Measurements from ENCODE around the gene NCS1.
"Not testable (repeated sequence)": the region's sequence is repeated elsewhere in the genome, so short reads cannot be mapped to it uniquely, and the experiment has no call there.

Gene NCS1

DNA sequence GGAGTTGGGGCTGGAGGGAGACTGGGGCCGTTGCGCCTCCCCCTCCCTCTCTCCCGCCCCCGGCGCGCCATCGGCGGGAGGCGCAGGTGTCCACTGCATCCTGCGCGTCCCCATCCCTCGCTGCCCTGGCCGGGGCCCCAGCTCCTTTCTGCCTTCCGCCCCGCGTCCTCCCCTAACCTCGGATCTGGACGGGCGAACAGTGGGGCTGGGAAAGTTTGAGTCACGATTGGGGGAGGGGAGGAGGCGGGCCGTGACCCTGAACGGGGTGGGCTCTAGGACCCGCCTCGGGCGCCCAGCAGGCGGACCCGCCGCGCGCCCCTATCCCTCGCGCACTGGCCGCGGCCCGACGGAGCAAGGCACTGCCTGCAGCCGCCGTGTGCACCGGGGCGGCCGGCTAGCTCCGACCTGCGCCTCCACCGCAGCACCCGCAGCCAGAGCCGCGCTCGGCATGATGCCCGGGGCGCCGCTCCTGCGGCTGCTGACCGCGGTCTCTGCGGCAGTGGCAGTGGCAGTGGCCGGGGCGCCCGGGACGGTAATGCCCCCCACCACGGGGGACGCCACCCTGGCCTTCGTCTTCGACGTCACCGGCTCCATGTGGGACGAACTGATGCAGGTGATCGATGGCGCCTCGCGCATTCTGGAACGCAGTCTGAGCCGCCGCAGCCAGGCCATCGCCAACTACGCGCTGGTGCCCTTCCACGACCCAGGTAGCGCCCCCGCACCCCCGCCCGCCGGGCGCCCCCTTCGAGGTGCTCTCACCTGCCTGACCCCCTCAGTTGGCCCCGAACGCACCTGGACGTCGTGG, 93.4 kb downstream of the NCS1 start, which contains the start of gene HMCN2:
Gene HMCN2, plus strand, starts transcription at position 330 of the 805 bp plus-strand sequence. Its CDS starts 119 bp downstream, at position 449.
- DNase-seq: no peak

DNA sequence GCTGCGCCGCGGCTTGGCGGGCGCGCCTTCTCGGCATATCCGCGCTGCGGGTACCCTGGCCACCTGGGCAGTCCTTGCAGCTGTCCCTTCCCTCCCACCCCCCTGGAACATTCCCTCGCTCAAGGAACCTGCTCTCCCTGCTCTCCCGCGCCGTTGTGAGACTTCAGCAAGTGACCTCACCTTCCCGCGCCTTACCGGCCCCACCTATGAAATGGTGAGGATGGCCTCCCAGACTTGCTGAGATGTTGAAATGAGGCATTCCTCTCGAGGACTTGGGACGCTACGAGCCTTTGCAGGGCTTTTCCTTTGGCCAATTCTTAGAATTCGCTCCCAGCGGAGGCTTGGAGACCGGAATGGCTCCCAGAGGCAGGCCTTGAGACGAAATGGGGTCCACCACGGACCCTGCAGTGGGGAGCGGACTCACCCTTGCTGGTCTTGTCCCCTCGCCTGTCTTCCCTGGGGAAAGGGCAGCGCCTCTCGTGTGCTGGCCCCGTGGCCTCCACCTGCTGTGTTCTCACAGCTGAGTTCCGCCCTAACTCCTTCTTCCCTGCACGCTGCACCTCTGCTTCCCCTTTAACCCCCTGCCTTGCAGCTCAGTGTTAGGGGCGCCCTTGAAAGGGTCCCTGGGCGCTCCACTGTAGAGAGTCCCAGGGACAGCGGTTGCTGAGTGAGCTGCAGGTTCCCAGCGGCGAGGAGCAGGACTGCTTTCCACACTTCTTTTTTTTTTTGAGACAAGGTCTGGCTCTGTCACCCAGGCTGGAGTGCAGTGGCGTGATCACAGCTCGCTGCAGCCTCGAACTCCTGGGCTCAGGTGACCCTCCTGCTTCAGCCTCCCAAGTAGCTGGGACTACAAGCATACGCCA, 94.3 kb downstream of the NCS1 start:
- DNase-seq: no peak

GRCh38 chr9:130267930-130268329, 95.7 kb downstream of the NCS1 start:
- DNase-seq: no peak

GRCh38 chr9:130268521-130269211, 96.5 kb downstream of the NCS1 start:
- no peak for DNase-seq

DNA sequence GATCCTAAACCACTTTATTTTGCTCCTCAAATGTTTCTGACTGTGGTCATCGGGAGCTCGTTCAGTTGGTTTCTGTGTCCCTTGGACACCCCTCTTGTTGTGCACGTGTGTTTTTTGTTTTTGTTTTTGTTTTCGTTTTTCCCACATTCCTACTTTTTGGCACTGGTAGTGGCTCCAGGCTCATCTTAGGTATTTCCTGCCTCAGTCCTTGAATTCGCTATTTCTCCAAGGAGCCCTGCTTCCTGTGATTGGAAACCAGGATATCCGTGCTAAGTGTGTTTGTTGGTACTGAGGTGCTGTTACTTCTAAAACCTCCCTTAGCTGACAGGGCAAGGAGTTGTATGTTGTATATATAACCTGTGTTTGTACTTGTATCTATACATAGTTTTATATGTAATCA, 99.3 kb downstream of the NCS1 start:
- DNase-seq: no peak

- DNase-seq: no peak
Observed at GRCh38 chr9:130275156-130275555, 103.0 kb downstream of the NCS1 start.

DNA sequence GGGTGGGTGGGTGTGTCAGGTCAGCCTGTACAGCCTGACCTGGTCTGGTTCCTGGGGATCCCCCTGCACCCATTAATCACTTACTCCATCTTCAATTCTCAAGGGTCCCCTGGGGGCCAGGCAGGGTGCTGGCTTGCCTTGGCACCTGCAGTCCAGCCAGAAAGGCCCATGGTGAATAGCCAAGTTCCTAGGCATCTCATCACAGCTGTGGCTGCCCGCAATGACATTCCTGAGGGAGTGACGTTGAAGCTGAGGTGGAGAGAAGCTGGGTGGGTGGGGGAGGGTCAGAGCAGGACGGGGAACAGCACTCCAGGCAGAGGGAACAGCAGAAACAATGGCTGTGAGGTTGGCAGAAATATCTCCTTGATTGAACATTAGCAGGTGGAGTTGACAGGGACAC, 103.9 kb downstream of the NCS1 start:
- peak; percentile 68 for DNase-seq

DNA sequence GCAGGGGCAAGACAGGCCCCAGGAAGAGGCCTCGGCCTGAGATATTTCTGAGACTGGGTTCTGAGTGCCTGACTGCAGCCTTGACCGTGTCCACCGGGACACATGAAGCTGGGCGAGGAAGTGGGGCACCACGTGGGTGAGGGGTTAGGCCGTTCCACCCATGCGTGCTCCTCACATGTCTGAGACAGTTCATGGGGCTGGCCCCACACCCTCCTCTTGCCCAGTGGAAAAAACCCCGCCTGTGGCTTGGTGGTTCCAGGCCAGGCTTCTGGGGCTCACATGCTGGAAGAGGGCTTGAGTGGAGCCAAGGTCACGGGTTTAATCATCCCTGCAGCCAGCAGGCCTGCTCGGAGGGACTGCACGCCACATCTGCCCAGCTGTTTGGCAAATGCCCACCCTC, 104.8 kb downstream of the NCS1 start:
- no peak for DNase-seq

GRCh38 chr9:130277525-130277924, 105.3 kb downstream of the NCS1 start:
- DNase-seq: not testable (repeated sequence)

GRCh38 chr9:130283539-130284248, 111.5 kb downstream of the NCS1 start:
- no peak for DNase-seq

GRCh38 chr9:130284249-130284625, 112.0 kb downstream of the NCS1 start:
- no peak for DNase-seq

DNA sequence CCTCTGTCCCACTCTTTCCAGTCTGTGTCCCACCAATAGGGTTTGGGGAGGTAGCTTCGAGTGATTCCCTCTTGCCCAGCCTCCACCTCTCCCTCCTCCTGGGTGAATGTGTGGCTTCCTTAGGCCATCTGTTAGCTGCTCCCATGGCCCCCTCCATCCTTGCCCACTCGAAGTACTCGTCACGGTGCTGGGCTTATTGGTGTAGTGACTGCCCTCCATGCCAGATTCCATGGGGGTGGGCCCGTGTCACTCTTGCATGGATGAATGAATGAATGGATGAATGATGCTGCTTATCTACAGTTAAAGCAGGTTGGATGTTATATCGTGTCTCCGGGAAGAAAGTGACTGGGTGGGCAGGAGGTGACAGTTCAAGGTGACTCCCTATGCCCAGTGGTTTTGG, 112.5 kb downstream of the NCS1 start:
- no peak for DNase-seq

DNA sequence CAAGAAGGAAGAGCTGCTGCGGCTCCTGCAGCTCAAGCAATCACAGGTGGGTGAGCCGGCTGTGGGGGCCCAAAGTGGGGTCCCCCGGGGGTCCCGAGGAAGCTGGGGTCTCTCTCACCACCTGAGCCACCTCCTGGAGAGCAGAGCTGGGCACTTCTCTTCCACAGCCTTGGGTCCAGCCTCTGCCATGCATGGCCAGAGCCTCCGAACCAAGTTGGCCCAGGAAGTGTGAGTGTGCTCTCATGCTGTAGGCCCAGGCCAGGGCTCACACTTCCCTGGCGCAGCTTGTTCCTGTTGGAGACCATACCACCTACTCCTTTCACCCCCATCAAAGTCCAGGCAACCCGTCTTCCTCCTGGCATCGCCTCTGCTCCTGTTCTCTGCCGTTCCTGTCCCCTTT, 113.1 kb downstream of the NCS1 start:
- no peak for DNase-seq

- no peak for DNase-seq
Observed at GRCh38 chr9:130286072-130286770, 114.0 kb downstream of the NCS1 start.

All from fibroblast of skin of back (primary cell).